WERI-Rb-1 (cell line): ENCODE data around the gene SPECC1.
"Not testable (repeated sequence)": the region's sequence is repeated elsewhere in the genome, so short reads cannot be mapped to it uniquely, and the experiment has no call there.

Source experiments
- DNase-seq: peaks from one replicate; pipeline ENCODE4 v3.0.0-alpha.2; 2020
- H3K27ac ChIP-seq: fragments of 250-450 bp; sonication (Bioruptor Pico); 2 replicates; pipeline ENCODE4 v1.5.1; 2020; ENCODE audit warnings: mild to moderate bottlenecking, moderate library complexity
- H3K27me3 ChIP-seq: fragments of 250-450 bp; sonication (Bioruptor Pico); 2 replicates; pipeline ENCODE4 v1.5.1; 2021; ENCODE audit warnings: mild to moderate bottlenecking, low read depth, moderate library complexity; ENCODE audit not compliant: insufficient read depth, severe bottlenecking
- H3K36me3 ChIP-seq: fragments of 250-450 bp; sonication (Bioruptor Pico); 2 replicates; pipeline ENCODE4 v1.5.1; 2020; ENCODE audit warnings: mild to moderate bottlenecking, moderate library complexity
- H3K4me3 ChIP-seq: 2 replicates; pipeline ENCODE4 v1.5.1; 2011; ENCODE audit warnings: low read depth, mild to moderate bottlenecking, control low read depth, low read length
- H3K9me3 ChIP-seq: fragments of 250-450 bp; sonication (Bioruptor Pico); 2 replicates; pipeline ENCODE4 v1.5.1; 2021; ENCODE audit warnings: mild to moderate bottlenecking, moderate library complexity; ENCODE audit not compliant: severe bottlenecking
- CTCF ChIP-seq: IDR thresholded peaks from 2 replicates; pipeline ENCODE4 v1.5.1; 2011; ENCODE audit warnings: low read depth, mild to moderate bottlenecking, control low read depth, inconsistent platforms, low read length

SPECC1 gene

GRCh38 chr17:20026960-20027359, 17.8 kb downstream of the SPECC1 start:
- Histone ChIP-seq H3K4me3 (no peak overlapping the region), H3K27ac (no peak overlapping the region), H3K36me3 (no peaks in the 10 kb centered on the region), H3K9me3 (no peaks in the 10 kb centered on the region), H3K27me3 (no peaks in the 10 kb centered on the region)
- no peak for TF ChIP-seq CTCF
- DNase-seq: no peak

- no peak for TF ChIP-seq CTCF
- no peak overlapping the region for H3K27ac ChIP-seq
- H3K4me3 ChIP-seq: no peak overlapping the region
- no peaks in the 10 kb centered on the region for H3K27me3 ChIP-seq
- no peak for DNase-seq
- no peaks in the 10 kb centered on the region for H3K36me3 ChIP-seq
- H3K9me3 ChIP-seq: no peaks in the 10 kb centered on the region
These were observed 19.3 kb downstream of the SPECC1 start for GRCh38 chr17:20028443-20028842.

GRCh38 chr17:20032636-20033035, 23.5 kb downstream of the SPECC1 start:
- TF ChIP-seq CTCF: no peak
- Histone ChIP-seq H3K36me3 (no peaks in the 10 kb centered on the region), H3K4me3 (no peak overlapping the region), H3K9me3 (no peaks in the 10 kb centered on the region), H3K27ac (no peak overlapping the region), H3K27me3 (no peaks in the 10 kb centered on the region)
- no peak for DNase-seq

- TF ChIP-seq CTCF: no peak
- DNase-seq: no peak
- Histone ChIP-seq H3K9me3 (no peaks in the 10 kb centered on the region), H3K4me3 (no peak overlapping the region), H3K27me3 (no peaks in the 10 kb centered on the region), H3K36me3 (no peaks in the 10 kb centered on the region), H3K27ac (no peak overlapping the region)
These were observed 24.3 kb downstream of the SPECC1 start for GRCh38 chr17:20033415-20033814.

GRCh38 chr17:20035501-20035900, 26.3 kb downstream of the SPECC1 start:
- DNase-seq: no peak

GRCh38 chr17:20037286-20037685, 28.1 kb downstream of the SPECC1 start:
- H3K36me3 ChIP-seq, H3K9me3 ChIP-seq, H3K27me3 ChIP-seq, H3K4me3 ChIP-seq, H3K27ac ChIP-seq, DNase-seq: not testable (repeated sequence)

More at GRCh38 chr17:20035501-20035900, 26.3 kb downstream of the SPECC1 start:
- TF ChIP-seq CTCF: no peak
- H3K4me3 ChIP-seq: no peak overlapping the region
- H3K27me3 ChIP-seq: no peaks in the 10 kb centered on the region
- no peaks in the 10 kb centered on the region for H3K9me3 ChIP-seq
- H3K27ac ChIP-seq: no peak overlapping the region
- no peaks in the 10 kb centered on the region for H3K36me3 ChIP-seq
